Spleen (tissue), 11 donors: ENCODE data around the gene PDF. TPM values are rescaled to one million over a fixed set of nuclear protein-coding genes. Genes with fewer than 3 reads are reported as not detected.

ENCODE experiments used
- DNase-seq: peaks from one replicate; pipeline ENCODE4 v3.0.0-alpha.2; 2020
- H3K27ac ChIP-seq, 8 donors: fragments of 200-600 bp; sonication (generic) in 7 of 8; 1 replicate in 4 of 8; 2 replicates in 4 of 8; pipeline versions ENCODE4 v1.5.0 to v1.8.0; 2016 to 2021; ENCODE audit warnings: inconsistent platforms in 4 of 8, mild to moderate bottlenecking in 4 of 8, moderate library complexity in 1 of 8
- H3K27me3 ChIP-seq, 7 donors: fragments of 200-600 bp; sonication (generic) in 6 of 7; replicated peaks in 1 of 7; 1 replicate in 4 of 7; 2 replicates in 3 of 7; pipeline versions ENCODE4 v1.5.0 to v1.8.0; 2016 to 2021; ENCODE audit warnings: inconsistent platforms in 3 of 7, mild to moderate bottlenecking in 1 of 7
- H3K36me3 ChIP-seq, 6 donors: fragments of 200-600 bp; sonication (generic) in 5 of 6; 1 replicate in 4 of 6; 2 replicates in 2 of 6; pipeline versions ENCODE4 v1.5.0 to v1.8.0; 2016 to 2021; ENCODE audit warnings: inconsistent platforms in 2 of 6
- H3K4me1 ChIP-seq, 6 donors: fragments of 200-600 bp; sonication (generic) in 5 of 6; 1 replicate in 3 of 6; 2 replicates in 3 of 6; pipeline versions ENCODE4 v1.5.0 to v1.8.0; 2016 to 2021; ENCODE audit warnings: inconsistent platforms in 3 of 6
- H3K4me3 ChIP-seq, 8 donors: fragments of 200-600 bp; sonication (generic) in 7 of 8; 1 replicate in 4 of 8; 2 replicates in 4 of 8; pipeline versions ENCODE4 v1.5.0 to v1.8.0; 2016 to 2021; ENCODE audit warnings: inconsistent platforms in 4 of 8, mild to moderate bottlenecking in 4 of 8, moderate library complexity in 2 of 8
- H3K9me3 ChIP-seq, 8 donors: fragments of 200-600 bp; sonication (generic) in 7 of 8; 1 replicate in 4 of 8; 2 replicates in 4 of 8; pipeline versions ENCODE4 v1.5.0 to v1.8.0; 2016 to 2021; ENCODE audit warnings: inconsistent platforms in 4 of 8
- CTCF ChIP-seq, 11 experiments: fragments of 200-600 bp in 7 of 11; fragments of 450-650 bp in 4 of 11; sonication (generic) in 4 of 11; IDR thresholded peaks in 8 of 11; conservative IDR thresholded peaks in 3 of 11; 1 replicate in 7 of 11; 2 replicates in 4 of 11; pipeline versions ENCODE4 v1.4.0 to v1.8.0; 2016 to 2021; ENCODE audit warnings: antibody characterized with exemption in 11 of 11, inconsistent platforms in 4 of 11, mild to moderate bottlenecking in 1 of 11
- POLR2A ChIP-seq, 3 donors: fragments of 450-650 bp; IDR thresholded peaks; one replicate each; pipeline ENCODE4 v1.5.1; 2017; ENCODE audit warnings: antibody characterized with exemption in 3 of 3, mild to moderate bottlenecking in 1 of 3
- POLR2AphosphoS5 ChIP-seq, 3 donors: sonication (generic); formaldehyde crosslinking; IDR thresholded peaks; one replicate each; pipeline ENCODE4 v1.5.1; 2017; ENCODE audit warnings: antibody characterized with exemption in 3 of 3
- WGBS, 5 donors: extraction: QIAGEN DNeasy Blood & Tissue Kit in 3 of 5; methylation state at CpG; one replicate each; pipeline versions ENCODE4 v1.1.5 to v1.1.7; 2013 to 2018; 5-methylcytosine and 5-hydroxymethylcytosine counted together
- intact Hi-C: fragments of 100-400 bp; cut with DNase I; formaldehyde crosslinking; loops from one replicate; pipeline ENCODE4 v1.15.0; 2023; ENCODE audit warnings: low total_unique reads
- polyA plus RNA-seq, 3 donors: library from polyadenylated mRNA; stranded (reverse); fragments of 200-250 nt; gene quantifications; one replicate each; pipeline ENCODE4 v1.2.1, GENCODE V29; 2013
- total RNA-seq, 7 donors: library from RNA; depleted of rRNA in 3 of 7; stranded (reverse); fragments of >200 nt in 3 of 7; fragmentation: NEBNext Ultra II Directional in 4 of 7; extraction: Animal tissue kit (Norgen Biotek cat#: 25700) in 4 of 7; gene quantifications; one replicate each; pipeline versions ENCODE4 v1.1.0 to v1.2.1, GENCODE V29; 2016 to 2021
- donor health status: healthy with polysubstance abuse.
- donor health status: DM: no; HTN: no; CAD: no; lungs with moderate emphysema.
- donor health status: DM: no; HTN: no; CAD: no.
- donor health status: Bipolar disorder and iron deficiency.
- donor health status: healthy.
- donor health status: DM: no; HTN: no; CAD: no.
- donor health status: DM: yes; HTN: yes; CAD: no.

The PDF gene
- total and polyA plus RNA-seq, 10 donors: 2.4 to 18.5 (median 7.6) TPM

- H3K36me3 ChIP-seq: peaks cover 0 to 21% (median 0%) of the 10 kb centered on the region in 6 donors
- H3K4me1 ChIP-seq: peaks cover 8 to 21% (median 19%) of the 10 kb centered on the region in 6 donors
- no peaks in the 10 kb centered on the region for H3K9me3 ChIP-seq
- intact Hi-C loops: no loop called here
- H3K27me3 ChIP-seq: no peaks in the 10 kb centered on the region
- no peak for DNase-seq
- WGBS, 5 donors: 91 to 98% (median 97%) methylated on average over 2 of the region's 2 CpGs
- H3K4me3 ChIP-seq: no peak overlapping the region
- TF ChIP-seq POLR2A (IDR thresholded peaks at IDR 0.05) (no peak), CTCF (IDR thresholded peaks at IDR 0.05 in 8 of 11, conservative IDR thresholded peaks at IDR 0.05 in 3 of 11) (no peak), POLR2AphosphoS5 (IDR thresholded peaks at IDR 0.05) (no peak)
- no peak overlapping the region for H3K27ac ChIP-seq
Measured at GRCh38 chr16:69307856-69308255, 22.5 kb downstream of the PDF start.

GRCh38 chr16:69307091-69307490 lies 23.3 kb downstream of the PDF start:
- WGBS, 5 donors: 88 to 100% (median 94%) methylated on average over 1 of the region's 1 CpG
- H3K9me3 ChIP-seq: no peaks in the 10 kb centered on the region
- no peak overlapping the region for H3K4me3 ChIP-seq
- peaks cover 0 to 29% (median 0%) of the 10 kb centered on the region in 6 donors for H3K36me3 ChIP-seq
- H3K27me3 ChIP-seq: no peaks in the 10 kb centered on the region
- DNase-seq: no peak
- no peak overlapping the region for H3K27ac ChIP-seq
- no peak for TF ChIP-seq POLR2A (IDR thresholded peaks at IDR 0.05)
- no peak for TF ChIP-seq POLR2AphosphoS5 (IDR thresholded peaks at IDR 0.05)
- no peak for TF ChIP-seq CTCF (IDR thresholded peaks at IDR 0.05 in 8 of 11, conservative IDR thresholded peaks at IDR 0.05 in 3 of 11)
- intact Hi-C loops: no loop called here
- H3K4me1 ChIP-seq: peaks cover under 1 to 13% (median 11%) of the 10 kb centered on the region in 6 donors

GRCh38 chr16:69306031-69306430 lies 24.4 kb downstream of the PDF start:
- H3K9me3 ChIP-seq: no peaks in the 10 kb centered on the region
- H3K27ac ChIP-seq: no peak overlapping the region
- peaks cover 0 to 40% (median 3%) of the 10 kb centered on the region in 6 donors for H3K36me3 ChIP-seq
- H3K4me3 ChIP-seq: no peak overlapping the region
- no peaks in the 10 kb centered on the region for H3K27me3 ChIP-seq
- intact Hi-C loops: no loop called here
- TF ChIP-seq POLR2A (IDR thresholded peaks at IDR 0.05): no peak
- TF ChIP-seq POLR2AphosphoS5 (IDR thresholded peaks at IDR 0.05): no peak
- no peak for TF ChIP-seq CTCF (IDR thresholded peaks at IDR 0.05 in 8 of 11, conservative IDR thresholded peaks at IDR 0.05 in 3 of 11)
- 76 to 87% (median 85%) methylated on average over 1 of the region's 1 CpG for WGBS, 5 donors
- no peak for DNase-seq
- H3K4me1 ChIP-seq: peaks cover 0 to 7% (median 6%) of the 10 kb centered on the region in 6 donors

GRCh38 chr16:69302301-69302700 lies 28.1 kb downstream of the PDF start:
- intact Hi-C loops: no loop called here
- TF ChIP-seq CTCF (IDR thresholded peaks at IDR 0.05 in 8 of 11, conservative IDR thresholded peaks at IDR 0.05 in 3 of 11) (no peak), POLR2A (IDR thresholded peaks at IDR 0.05) (no peak), POLR2AphosphoS5 (IDR thresholded peaks at IDR 0.05) (no peak)
- Histone ChIP-seq H3K27me3 (no peaks in the 10 kb centered on the region), H3K27ac (no peak overlapping the region), H3K9me3 (no peaks in the 10 kb centered on the region), H3K36me3 (peaks cover 0 to 66% (median 18%) of the 10 kb centered on the region in 6 donors), H3K4me1 (peaks cover 0 to 29% (median 4%) of the 10 kb centered on the region in 6 donors), H3K4me3 (no peak overlapping the region)
- 88 to 98% (median 93%) methylated on average over 4 of the region's 4 CpGs for WGBS, 5 donors
- DNase-seq: no peak
